Smooth muscle cell (in vitro differentiated cells): ENCODE data around the gene HS3ST2. TPM values are rescaled to one million over a fixed set of nuclear protein-coding genes. Genes with fewer than 3 reads are reported as not detected.

Experiments
- DNase-seq: peaks from one replicate; lab custom pipeline; 2025; ENCODE audit not compliant: unreplicated experiment; lab: John Stamatoyannopoulos, UW
- H2AFZ ChIP-seq: fragments of 200-600 bp; sonication (generic); 2 replicates; pipeline ENCODE4 v1.6.0; 2016; ENCODE audit warnings: antibody characterized with exemption, low read depth, mild to moderate bottlenecking
- H3F3A ChIP-seq: fragments of 200-600 bp; sonication (generic); 2 replicates; pipeline ENCODE4 v1.6.0; 2017; ENCODE audit warnings: antibody characterized with exemption, low read depth
- H3K27ac ChIP-seq: fragments of 200-600 bp; sonication (generic); 2 replicates; pipeline ENCODE4 v1.5.1; 2016; ENCODE audit warnings: low read depth, mild to moderate bottlenecking
- H3K27me3 ChIP-seq: fragments of 200-600 bp; sonication (generic); 2 replicates; pipeline ENCODE4 v1.6.1; 2016; ENCODE audit warnings: low read depth, mild to moderate bottlenecking
- H3K36me3 ChIP-seq: fragments of 200-600 bp; sonication (generic); 2 replicates; pipeline ENCODE4 v1.5.1; 2016; ENCODE audit warnings: low read depth
- H3K4me1 ChIP-seq: fragments of 200-600 bp; sonication (generic); 2 replicates; pipeline ENCODE4 v1.5.1; 2016; ENCODE audit warnings: low read depth
- H3K4me2 ChIP-seq: fragments of 200-600 bp; sonication (generic); 2 replicates; pipeline ENCODE4 v1.6.0; 2016; ENCODE audit warnings: mild to moderate bottlenecking
- H3K4me3 ChIP-seq: fragments of 200-600 bp; sonication (generic); 2 replicates; pipeline ENCODE4 v1.5.1; 2016; ENCODE audit warnings: mild to moderate bottlenecking
- H3K79me2 ChIP-seq: fragments of 200-600 bp; sonication (generic); 2 replicates; pipeline ENCODE4 v1.6.0; 2016; ENCODE audit warnings: low read depth, mild to moderate bottlenecking
- H3K9ac ChIP-seq: fragments of 200-600 bp; sonication (generic); 2 replicates; pipeline ENCODE4 v1.6.0; 2016; ENCODE audit warnings: low read depth
- H3K9me3 ChIP-seq: fragments of 200-600 bp; sonication (generic); replicated peaks from 2 replicates; pipeline ENCODE4 v1.5.1; 2016; ENCODE audit warnings: low read depth
- H4K20me1 ChIP-seq: fragments of 200-600 bp; sonication (generic); 2 replicates; pipeline ENCODE4 v1.6.0; 2016; ENCODE audit warnings: low read depth
- WGBS: methylation state at CpG from one replicate; pipeline ENCODE4 v1.1.7; 2016; ENCODE audit warnings: low lambda C conversion rate; 5-methylcytosine and 5-hydroxymethylcytosine counted together
- polyA plus RNA-seq: library from polyadenylated mRNA; unstranded; fragments of >200 nt; fragmentation: Nextera tagmentation; extraction: Ambion mirVana; gene quantifications from 2 replicates; pipeline ENCODE4 v1.2.1, GENCODE V29; 2016
- total RNA-seq: library from RNA; depleted of rRNA; stranded (reverse); fragments of >200 nt; gene quantifications from 2 replicates; pipeline ENCODE4 v1.2.3, GENCODE V29; 2014
- TF ChIP-seq, protein P1 (sequence below): fragments of 200-600 bp; sonication (generic); IDR thresholded peaks from 2 replicates; pipeline ENCODE4 v1.5.1; 2017; ENCODE audit warnings: borderline replicate concordance, mild to moderate bottlenecking, antibody characterized with exemption; ENCODE audit not compliant: insufficient read depth, poor library complexity, severe bottlenecking

HS3ST2 gene
- total and polyA plus RNA-seq, 2 experiments from 2014 or later: not detected

DNA sequence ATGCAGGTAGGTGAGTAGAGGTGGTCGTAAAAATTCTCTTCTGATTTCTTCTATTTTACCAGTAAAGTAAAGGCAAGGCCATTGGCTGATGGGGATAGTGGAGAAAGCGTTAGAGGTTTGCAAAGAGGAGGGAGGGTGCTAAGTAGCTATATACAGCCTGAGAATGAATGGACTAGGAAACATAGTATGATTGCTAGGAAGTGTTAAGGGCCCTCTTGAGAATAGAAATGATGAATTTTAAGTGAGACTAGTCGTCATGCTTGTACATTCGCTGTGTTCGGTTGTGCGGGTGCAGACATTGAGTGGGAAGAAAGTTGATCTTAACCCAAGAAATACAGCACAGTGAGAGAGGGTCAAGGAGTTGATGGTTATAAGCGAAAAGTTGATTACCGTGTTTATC is 7.2 kb upstream of the HS3ST2 start:
- DNase-seq: no peak
- no peaks in the 10 kb centered on the region for H3K79me2 ChIP-seq
- no peak overlapping the region for H3K9ac ChIP-seq
- H2AFZ ChIP-seq: no peak overlapping the region
- H3K4me3 ChIP-seq: no peak overlapping the region
- 91% methylated on average over 8 of the region's 8 CpGs for WGBS
- H3K9me3 ChIP-seq: no peaks in the 10 kb centered on the region
- peaks cover 32% of the 10 kb centered on the region for H3K27me3 ChIP-seq
- H3K4me2 ChIP-seq: no peak overlapping the region
- no peaks in the 10 kb centered on the region for H3F3A ChIP-seq
- TF ChIP-seq, protein P1, sequence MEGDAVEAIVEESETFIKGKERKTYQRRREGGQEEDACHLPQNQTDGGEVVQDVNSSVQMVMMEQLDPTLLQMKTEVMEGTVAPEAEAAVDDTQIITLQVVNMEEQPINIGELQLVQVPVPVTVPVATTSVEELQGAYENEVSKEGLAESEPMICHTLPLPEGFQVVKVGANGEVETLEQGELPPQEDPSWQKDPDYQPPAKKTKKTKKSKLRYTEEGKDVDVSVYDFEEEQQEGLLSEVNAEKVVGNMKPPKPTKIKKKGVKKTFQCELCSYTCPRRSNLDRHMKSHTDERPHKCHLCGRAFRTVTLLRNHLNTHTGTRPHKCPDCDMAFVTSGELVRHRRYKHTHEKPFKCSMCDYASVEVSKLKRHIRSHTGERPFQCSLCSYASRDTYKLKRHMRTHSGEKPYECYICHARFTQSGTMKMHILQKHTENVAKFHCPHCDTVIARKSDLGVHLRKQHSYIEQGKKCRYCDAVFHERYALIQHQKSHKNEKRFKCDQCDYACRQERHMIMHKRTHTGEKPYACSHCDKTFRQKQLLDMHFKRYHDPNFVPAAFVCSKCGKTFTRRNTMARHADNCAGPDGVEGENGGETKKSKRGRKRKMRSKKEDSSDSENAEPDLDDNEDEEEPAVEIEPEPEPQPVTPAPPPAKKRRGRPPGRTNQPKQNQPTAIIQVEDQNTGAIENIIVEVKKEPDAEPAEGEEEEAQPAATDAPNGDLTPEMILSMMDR: no peak
- H3K36me3 ChIP-seq: no peaks in the 10 kb centered on the region
- H4K20me1 ChIP-seq: no peaks in the 10 kb centered on the region
- H3K4me1 ChIP-seq: no peaks in the 10 kb centered on the region
- H3K27ac ChIP-seq: no peak overlapping the region

DNA sequence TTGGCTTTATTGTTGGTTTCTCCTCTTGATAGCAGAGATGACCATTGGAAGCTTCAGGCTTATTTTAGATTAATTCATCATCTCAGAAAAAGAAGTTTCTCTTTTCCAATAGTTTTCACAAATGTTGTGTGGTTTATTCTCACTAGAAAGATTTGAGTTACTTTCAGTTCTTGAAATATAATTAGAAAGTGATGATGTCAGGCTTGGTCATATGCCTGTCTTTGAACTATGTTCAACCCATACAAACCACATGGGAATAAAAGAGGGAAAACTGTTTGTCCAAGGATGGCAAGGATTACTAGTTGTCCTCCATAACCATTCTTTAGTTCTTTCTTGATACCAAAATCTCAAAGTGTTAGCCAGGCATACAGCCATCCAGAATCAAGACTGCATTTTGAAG is 3.7 kb upstream of the HS3ST2 start:
- Histone ChIP-seq H3K36me3 (no peaks in the 10 kb centered on the region), H3K4me3 (no peak overlapping the region), H3K9ac (no peak overlapping the region), H3K27me3 (peaks cover 55% of the 10 kb centered on the region), H3K4me2 (no peak overlapping the region), H3K79me2 (no peaks in the 10 kb centered on the region), H3K9me3 (no peaks in the 10 kb centered on the region), H3F3A (no peaks in the 10 kb centered on the region), H3K27ac (no peak overlapping the region), H4K20me1 (no peaks in the 10 kb centered on the region), H2AFZ (no peak overlapping the region), H3K4me1 (peaks cover 4% of the 10 kb centered on the region)
- TF ChIP-seq, protein P1: no peak
- no peak for DNase-seq

DNA sequence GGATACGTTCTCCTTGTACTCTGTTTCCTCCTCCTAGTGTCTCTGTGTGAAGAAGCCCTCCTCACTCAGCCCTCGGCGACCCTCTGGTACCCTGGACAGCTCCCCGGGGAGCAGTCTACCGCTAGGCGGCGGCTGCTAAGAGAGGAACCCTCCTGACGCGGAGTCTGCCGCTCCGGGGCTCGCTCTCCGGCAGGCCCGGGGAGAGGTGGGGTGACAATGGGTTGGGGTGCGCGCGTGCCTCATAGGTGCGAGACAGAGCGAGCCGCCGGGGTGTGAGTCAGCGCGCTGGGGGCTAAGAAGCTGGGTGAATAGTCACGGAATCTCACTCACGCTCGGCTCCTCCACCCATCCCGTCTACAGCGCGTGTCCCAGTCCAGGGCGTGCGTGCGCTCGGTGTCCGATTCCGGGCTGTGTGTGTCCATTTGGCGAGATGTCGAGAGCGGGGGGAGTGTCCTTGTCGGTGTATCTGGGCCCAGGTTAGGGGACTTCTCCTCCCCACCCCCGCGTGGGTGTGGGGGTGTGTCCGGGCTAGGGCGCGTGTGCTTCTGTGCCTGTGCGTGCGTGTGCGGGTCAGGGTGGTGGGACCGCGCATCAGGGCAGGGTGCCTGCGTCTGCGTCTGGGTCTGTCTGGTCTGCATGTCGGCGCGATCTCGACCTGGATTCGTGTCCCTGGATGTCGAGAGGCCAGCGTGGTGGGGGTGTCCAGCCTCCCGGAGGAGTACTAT is 577 bp upstream of the HS3ST2 start:
- Histone ChIP-seq H4K20me1 (no peaks in the 10 kb centered on the region), H3K27ac (no peak overlapping the region), H3K4me1 (peaks cover 4% of the 10 kb centered on the region), H3K9ac (no peak overlapping the region), H2AFZ (no peak overlapping the region), H3K79me2 (no peaks in the 10 kb centered on the region), H3K9me3 (no peaks in the 10 kb centered on the region), H3K36me3 (no peaks in the 10 kb centered on the region), H3K4me3 (peak overlapping the region; percentile 39), H3F3A (no peaks in the 10 kb centered on the region), H3K27me3 (peaks cover 74% of the 10 kb centered on the region), H3K4me2 (peak overlapping the region; percentile 85)
- peak; percentile 26 for DNase-seq
- 2% methylated on average over 59 of the region's 59 CpGs for WGBS
- TF ChIP-seq, protein P1: peak; percentile 91

- H3K9ac ChIP-seq: no peak overlapping the region
- H2AFZ ChIP-seq: no peak overlapping the region
- TF ChIP-seq, protein P1: no peak
- no peaks in the 10 kb centered on the region for H3K79me2 ChIP-seq
- H3F3A ChIP-seq: no peaks in the 10 kb centered on the region
- no peaks in the 10 kb centered on the region for H3K9me3 ChIP-seq
- H4K20me1 ChIP-seq: no peaks in the 10 kb centered on the region
- WGBS: 3% methylated on average over 41 of the region's 41 CpGs
- peak overlapping the region; percentile 39 for H3K4me3 ChIP-seq
- H3K27ac ChIP-seq: no peak overlapping the region
- peaks cover 67% of the 10 kb centered on the region for H3K27me3 ChIP-seq
- H3K36me3 ChIP-seq: no peaks in the 10 kb centered on the region
- peak overlapping the region; percentile 85 for H3K4me2 ChIP-seq
- peaks cover 4% of the 10 kb centered on the region for H3K4me1 ChIP-seq
- DNase-seq: no peak
Observed at GRCh38 chr16:22814711-22815105, 746 bp downstream of the HS3ST2 start.
